Upper lobe of left lung (tissue), 4 donors: ENCODE measurements around the gene S100A4.

Source experiments
- CTCF ChIP-seq, 6 experiments: fragments of 450-650 bp in 4 of 6; fragments of 200-600 bp in 2 of 6; sonication (generic) in 2 of 6; IDR thresholded peaks; one replicate each; pipeline ENCODE4 v1.5.1; 2016 to 2019; ENCODE audit warnings: antibody characterized with exemption in 6 of 6
- EP300 ChIP-seq, 4 donors: sonication (generic); formaldehyde crosslinking; IDR thresholded peaks; one replicate each; pipeline ENCODE4 v1.5.1; 2017; ENCODE audit warnings: antibody characterized with exemption in 4 of 4, control low read depth in 2 of 4

GRCh38 chr1:153535242-153536011 is 10.2 kb downstream of the S100A4 start, which contains the start of gene S100A6:
- TF ChIP-seq EP300 (IDR thresholded peaks at IDR 0.05) (no peak), CTCF (IDR thresholded peaks at IDR 0.05) (peak in 4 of 6 experiments; percentile 12 to 47 (median 24))
